IMR-90 (cell line): Measurements from ENCODE around the gene ZNF85. TPM values are rescaled to one million over a fixed set of nuclear protein-coding genes. Genes with fewer than 3 reads are reported as not detected.
A peak's percentile ranks its signal among the peaks of the same experiment; 100 is the strongest.

Experiments used
- ATAC-seq: fragments of 200-7000 bp; cut with Tn5 transposase; 2 replicates; pipeline ENCODE4 v1.9.1; 2020; ENCODE audit warnings: low read depth, mild to moderate bottlenecking, moderate library complexity
- Bru-seq: library from RNA; stranded (reverse); fragments of 400-500 nt; gene quantifications from one replicate; lab custom pipeline; 2021; lab: Mats Ljungman, UMichigan
- BruChase-seq, 2 experiments: library from RNA; stranded (reverse); fragments of 400-500 nt; gene quantifications; one replicate each; lab custom pipeline; 2021; lab: Mats Ljungman, UMichigan
- BruUV-seq: library from RNA; stranded (reverse); fragments of 400-500 nt; replicated peaks from 2 replicates; lab custom pipeline; 2021; lab: Mats Ljungman, UMichigan
- CTCF ChIA-PET: fragments of 300-600 bp; formaldehyde crosslinking; extraction: SDS; loops from one replicate; lab custom pipeline; 2021; ENCODE audit warnings: antibody characterized with exemption; lab: Yijun Ruan, JAX
- POLR2A ChIA-PET: fragments of 300-600 bp; sonication (Branson Sonifier 250); formaldehyde crosslinking; loops from one replicate; lab custom pipeline; 2022; ENCODE audit warnings: antibody characterized with exemption; ENCODE audit not compliant: unreplicated experiment; lab: Charles Lee
- DNase-seq: peaks from one replicate; pipeline ENCODE4 v3.0.0; 2013
- H2AFZ ChIP-seq: replicated peaks from 2 replicates; pipeline ENCODE3; 2013; ENCODE audit warnings: low read length, mild to moderate bottlenecking; ENCODE audit not compliant: poor library complexity
- H2AK5ac ChIP-seq: 2 replicates; pipeline ENCODE4 v1.6.1; 2013; ENCODE audit warnings: low read depth, low read length, inconsistent platforms
- H2AK9ac ChIP-seq: replicated peaks from 2 replicates; pipeline ENCODE3; 2013; ENCODE audit warnings: mild to moderate bottlenecking, low read depth, low read length, moderate library complexity; ENCODE audit not compliant: poor library complexity
- H2BK120ac ChIP-seq: 2 replicates; pipeline ENCODE4 v1.6.1; 2013; ENCODE audit warnings: low read depth, low read length, inconsistent platforms
- H2BK15ac ChIP-seq: 3 replicates; pipeline ENCODE4 v1.6.1; 2013; ENCODE audit warnings: low read depth, low read length, inconsistent platforms
- H2BK20ac ChIP-seq: 2 replicates; pipeline ENCODE4 v1.6.1; 2013; ENCODE audit warnings: low read depth, mild to moderate bottlenecking, inconsistent platforms, low read length, moderate library complexity
- H2BK5ac ChIP-seq: 2 replicates; pipeline ENCODE4 v1.6.1; 2013; ENCODE audit warnings: mild to moderate bottlenecking, low read depth, low read length, inconsistent platforms; ENCODE audit not compliant: poor library complexity, severe bottlenecking
- H3K14ac ChIP-seq: replicated peaks from 2 replicates; pipeline ENCODE4 v1.6.1; 2013; ENCODE audit warnings: low read depth, low read length, inconsistent platforms
- H3K18ac ChIP-seq: 2 replicates; pipeline ENCODE4 v1.6.1; 2013; ENCODE audit warnings: low read depth, low read length, control low read depth
- H3K23ac ChIP-seq: 2 replicates; pipeline ENCODE4 v1.6.1; 2013; ENCODE audit warnings: low read depth, low read length, inconsistent platforms
- H3K27ac ChIP-seq: 2 replicates; pipeline ENCODE4 v1.5.1; 2013; ENCODE audit warnings: mild to moderate bottlenecking, control low read depth, low read length; ENCODE audit not compliant: insufficient read depth
- H3K27me3 ChIP-seq: 2 replicates; pipeline ENCODE4 v1.6.1; 2013; ENCODE audit warnings: low read length; ENCODE audit not compliant: control insufficient read depth, insufficient read depth
- H3K36me3 ChIP-seq: 2 replicates; pipeline ENCODE4 v1.6.1; 2013; ENCODE audit warnings: low read length, mixed read lengths; ENCODE audit not compliant: control insufficient read depth, insufficient read depth
- H3K4ac ChIP-seq: 2 replicates; pipeline ENCODE4 v1.6.1; 2013; ENCODE audit warnings: low read depth, low read length, inconsistent platforms
- H3K4me1 ChIP-seq: 2 replicates; pipeline ENCODE4 v1.6.1; 2013; ENCODE audit warnings: low read length, mixed read lengths; ENCODE audit not compliant: control insufficient read depth, insufficient read depth
- H3K4me2 ChIP-seq: 2 replicates; pipeline ENCODE4 v1.6.1; 2013; ENCODE audit warnings: low read depth, mild to moderate bottlenecking, control low read depth, low read length, moderate library complexity
- H3K4me3 ChIP-seq: 2 replicates; pipeline ENCODE4 v1.5.1; 2013; ENCODE audit warnings: low read depth, mild to moderate bottlenecking, control low read depth, low read length, moderate library complexity; ENCODE audit not compliant: insufficient read depth
- H3K56ac ChIP-seq: 2 replicates; pipeline ENCODE4 v1.6.1; 2013; ENCODE audit warnings: low read length, inconsistent platforms; ENCODE audit not compliant: insufficient read depth; ENCODE audit errors: extremely low read depth
- H3K79me1 ChIP-seq, 2 experiments: 2 replicates each; pipeline ENCODE4 v1.6.1; 2013; ENCODE audit warnings: low read length in 2 of 2, inconsistent platforms in 1 of 2, low read depth in 1 of 2
- H3K9ac ChIP-seq: 2 replicates; pipeline ENCODE4 v1.6.1; 2013; ENCODE audit warnings: low read depth, low read length, control low read depth
- H3K9me1 ChIP-seq: 2 replicates; pipeline ENCODE4 v1.6.1; 2013; ENCODE audit warnings: low read length, inconsistent platforms; ENCODE audit not compliant: insufficient read depth
- H3K9me3 ChIP-seq: 2 replicates; pipeline ENCODE4 v1.6.1; 2013; ENCODE audit warnings: low read length; ENCODE audit not compliant: control insufficient read depth, insufficient read depth
- H4K20me1 ChIP-seq: 2 replicates; pipeline ENCODE4 v1.6.1; 2013; ENCODE audit warnings: low read length, inconsistent platforms; ENCODE audit not compliant: insufficient read depth
- H4K5ac ChIP-seq: 2 replicates; pipeline ENCODE4 v1.6.1; 2013; ENCODE audit warnings: mild to moderate bottlenecking, low read depth, low read length, control low read depth
- H4K8ac ChIP-seq, 2 experiments: 2 replicates each; pipeline ENCODE4 v1.6.1; 2013; ENCODE audit warnings: low read depth in 2 of 2, low read length in 2 of 2, control low read depth in 1 of 2, inconsistent platforms in 1 of 2
- H4K91ac ChIP-seq: 2 replicates; pipeline ENCODE4 v1.6.1; 2013; ENCODE audit warnings: low read depth, low read length, inconsistent platforms; ENCODE audit not compliant: insufficient read depth
- CEBPB ChIP-seq: IDR thresholded peaks from 2 replicates; pipeline ENCODE4 v1.6.1; 2012; ENCODE audit warnings: low read depth, low read length, improper control_type of control experiment
- FOS ChIP-seq: fragments of 150-350 bp; IDR thresholded peaks from 2 replicates; pipeline ENCODE4 v1.6.1; 2016; ENCODE audit warnings: low read depth, low read length
- MAZ ChIP-seq: IDR thresholded peaks from 2 replicates; pipeline ENCODE4 v1.6.1; 2012; ENCODE audit warnings: low read depth, mild to moderate bottlenecking, low read length, improper control_type of control experiment, moderate library complexity, borderline replicate concordance
- MXI1 ChIP-seq: IDR thresholded peaks from 2 replicates; pipeline ENCODE4 v1.6.1; 2012; ENCODE audit warnings: low read depth, mild to moderate bottlenecking, low read length, moderate library complexity, borderline replicate concordance
- POLR2A ChIP-seq: IDR thresholded peaks from 2 replicates; pipeline ENCODE4 v1.6.1; 2012; ENCODE audit warnings: mild to moderate bottlenecking, low read depth, low read length
- RCOR1 ChIP-seq: IDR thresholded peaks from 2 replicates; pipeline ENCODE4 v1.6.1; 2012; ENCODE audit warnings: mild to moderate bottlenecking, low read length, improper control_type of control experiment; ENCODE audit not compliant: insufficient replicate concordance
- SMC3 ChIP-seq: fragments of 150-350 bp; IDR thresholded peaks from 2 replicates; pipeline ENCODE4 v1.6.1; 2016; ENCODE audit warnings: low read depth, mild to moderate bottlenecking, antibody characterized with exemption, low read length, moderate library complexity
- WGBS, 2 experiments: methylation state at CpG; one replicate each; pipeline versions ENCODE4 v1.1.5 to v1.1.7; 2013; ENCODE audit warnings: missing lambda C conversion rate in 2 of 2; ENCODE audit not compliant: insufficient read length in 1 of 2; ENCODE audit errors: extremely low coverage in 2 of 2; 5-methylcytosine and 5-hydroxymethylcytosine counted together
- dilution Hi-C: fragments of 300-500 bp; cut with HindIII; formaldehyde crosslinking; loops from one replicate; pipeline ENCODE4 v1.14.3; 2018; ENCODE audit warnings: low sequenced_read_pairs; ENCODE audit not compliant: unreplicated experiment
- in situ Hi-C: fragments of 300-500 bp; cut with MboI; formaldehyde crosslinking; loops from 3 replicates; pipeline ENCODE4 v1.14.3; 2019; ENCODE audit warnings: low sequenced_read_pairs, inconsistent platforms, mixed read lengths
- intact Hi-C: fragments of 100-400 bp; cut with micrococcal nuclease; formaldehyde crosslinking; loops from 2 replicates; pipeline ENCODE4 v1.10.0; 2022
- long read RNA-seq: library from polyadenylated mRNA; unstranded; transcript quantifications from one replicate; pipeline ENCODE4 v2.0.0, GENCODE V29; 2021; ENCODE audit not compliant: unreplicated experiment
- polyA plus RNA-seq, 3 experiments: library from polyadenylated mRNA; depleted of rRNA; stranded (reverse); fragments of >200 nt; gene quantifications; 2 replicates each; pipeline ENCODE4 v1.2.3, GENCODE V29; 2012; ENCODE audit warnings: low replicate concordance in 1 of 3
- total RNA-seq: library from RNA; depleted of rRNA; stranded (reverse); fragments of >200 nt; gene quantifications from 2 replicates; pipeline ENCODE4 v1.2.3, GENCODE V29; 2012; rRNA removed
- TF ChIP-seq, protein P1 (sequence below): conservative IDR thresholded peaks from 2 replicates; pipeline ENCODE4 v1.5.1; 2012; ENCODE audit warnings: mild to moderate bottlenecking, low read depth, low read length, improper control_type of control experiment

Gene ZNF85
- total RNA-seq: 5.9 and 11.4 TPM in 2 replicates
- 2.2 and 3.1 TPM in 2 replicates for polyA plus RNA-seq (2012; rRNA removed)
- polyA plus RNA-seq (2012; cell fraction: cytosol; rRNA removed): 0.43 and 1.2 TPM in 2 replicates
- 0.67 and 4.3 TPM in 2 replicates for polyA plus RNA-seq (2012; cell fraction: nucleus; rRNA removed; ENCODE audit: low replicate concordance)
- Bru-seq, nascent RNA: percentile 62 among the genes with signal in this experiment
- BruChase-seq, experiment 1, labeled RNA remaining after a 6-hour chase: percentile 68 among the genes with signal in this experiment
- percentile 63 among the genes with signal in this experiment for BruChase-seq, experiment 2, labeled RNA remaining after a 2-hour chase
- long read RNA-seq, partial matches to known transcripts: 0 of 7 reads
- long read RNA-seq, other reads (novel, unspliced or antisense): 4 of 7 reads

DNA sequence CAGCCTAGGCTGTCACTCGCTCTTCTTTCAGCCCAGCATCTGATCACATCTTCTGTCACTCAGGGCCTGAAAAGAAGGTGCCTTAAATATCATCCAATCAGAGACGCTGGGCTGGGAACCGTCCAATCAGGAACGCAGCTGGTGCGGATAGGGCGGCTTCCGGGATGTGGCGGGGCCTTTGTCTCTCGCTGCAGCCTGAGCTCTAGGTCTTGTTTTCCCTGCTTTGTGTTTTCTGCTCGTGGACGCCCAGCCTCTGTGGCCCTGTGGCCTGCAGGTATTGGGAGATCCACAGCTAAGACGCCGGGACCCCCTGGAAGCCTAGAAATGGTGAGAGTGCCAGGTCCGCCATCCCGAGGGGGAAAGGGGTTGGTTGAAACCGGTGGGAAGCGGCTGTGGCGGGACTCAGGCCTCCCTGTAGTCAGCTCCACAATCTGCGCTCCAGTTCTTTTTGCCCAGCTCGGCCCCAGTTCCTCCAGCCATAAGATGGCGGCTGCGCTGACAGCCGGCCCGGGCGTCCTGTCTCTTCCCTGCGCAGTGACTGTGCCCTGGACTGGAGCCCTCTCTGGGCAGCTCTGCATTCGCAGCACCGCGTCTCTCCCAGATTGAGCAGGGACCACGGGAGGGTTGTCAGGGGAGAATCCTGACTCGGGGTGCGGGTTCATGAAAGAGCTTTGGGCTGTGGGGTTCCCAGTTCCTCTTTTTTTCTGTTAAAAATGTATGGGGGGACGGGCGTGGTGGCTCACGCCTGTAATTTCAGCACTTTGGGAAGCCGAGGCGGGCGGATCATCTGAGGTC is at the start of gene ZNF85:
ZNF85 (plus strand) TSS at position 175 of the 795 bp plus-strand sequence; CDS start at position 325, 150 bp downstream.
- Histone ChIP-seq H2AK9ac (peak within 1 kb of the TSS; percentile 73), H3K4me2 (peak within 1 kb of the TSS; percentile 78), H3K9ac (peak within 1 kb of the TSS; percentile 75), H2BK20ac (no peak within 1 kb of the TSS), H2AK5ac (no peak within 1 kb of the TSS), H3K14ac (peak within 1 kb of the TSS; percentile 38; the same call in 1 of the 2 replicates), H3K27me3 (no peaks in the 10 kb centered on the region), H3K56ac (no peak within 1 kb of the TSS; the same call in 1 of the 2 replicates), H2BK15ac (no peak within 1 kb of the TSS), H3K4me3 (peak within 1 kb of the TSS; percentile 90), H4K20me1 (no peaks in the 10 kb centered on the region; the same call in 1 of the 2 replicates), H3K18ac (no peak within 1 kb of the TSS), H3K9me3 (no peaks in the 10 kb centered on the region), H3K4ac (peak within 1 kb of the TSS; percentile 61; the same call in 1 of the 2 replicates), H2BK120ac (no peak within 1 kb of the TSS), H4K91ac (no peak within 1 kb of the TSS; the same call in 1 of the 2 replicates), H3K23ac (no peak within 1 kb of the TSS), H2AFZ (peak within 1 kb of the TSS; percentile 97), H4K8ac (peak within 1 kb of the TSS; percentile 14 to 75; a peak in 3 of 4 replicates), H3K9me1 (no peaks in the 10 kb centered on the region), H4K5ac (no peak within 1 kb of the TSS), H3K27ac (peak within 1 kb of the TSS; percentile 72), H3K4me1 (no peaks in the 10 kb centered on the region), H2BK5ac (peak within 1 kb of the TSS; percentile 48), H3K79me1 (peaks cover 6 to 7% of the 10 kb centered on the region in 2 experiments; a peak in 3 of 4 replicates), H3K36me3 (no peaks in the 10 kb centered on the region)
- CTCF ChIA-PET: interaction anchor here (1.1 kb wide), 1 partner anchor 9 kb away, joined by 3 read pairs; no protein-coding TSS in a partner anchor
- DNase-seq (peak; percentile 88), ATAC-seq (peak; percentile 97)
- TF ChIP-seq RCOR1: no peak
- TF ChIP-seq, protein P1, sequence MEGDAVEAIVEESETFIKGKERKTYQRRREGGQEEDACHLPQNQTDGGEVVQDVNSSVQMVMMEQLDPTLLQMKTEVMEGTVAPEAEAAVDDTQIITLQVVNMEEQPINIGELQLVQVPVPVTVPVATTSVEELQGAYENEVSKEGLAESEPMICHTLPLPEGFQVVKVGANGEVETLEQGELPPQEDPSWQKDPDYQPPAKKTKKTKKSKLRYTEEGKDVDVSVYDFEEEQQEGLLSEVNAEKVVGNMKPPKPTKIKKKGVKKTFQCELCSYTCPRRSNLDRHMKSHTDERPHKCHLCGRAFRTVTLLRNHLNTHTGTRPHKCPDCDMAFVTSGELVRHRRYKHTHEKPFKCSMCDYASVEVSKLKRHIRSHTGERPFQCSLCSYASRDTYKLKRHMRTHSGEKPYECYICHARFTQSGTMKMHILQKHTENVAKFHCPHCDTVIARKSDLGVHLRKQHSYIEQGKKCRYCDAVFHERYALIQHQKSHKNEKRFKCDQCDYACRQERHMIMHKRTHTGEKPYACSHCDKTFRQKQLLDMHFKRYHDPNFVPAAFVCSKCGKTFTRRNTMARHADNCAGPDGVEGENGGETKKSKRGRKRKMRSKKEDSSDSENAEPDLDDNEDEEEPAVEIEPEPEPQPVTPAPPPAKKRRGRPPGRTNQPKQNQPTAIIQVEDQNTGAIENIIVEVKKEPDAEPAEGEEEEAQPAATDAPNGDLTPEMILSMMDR: no peak
- no peak for TF ChIP-seq CEBPB
- peak; percentile 66; the same call in 1 of the 2 replicates for TF ChIP-seq POLR2A
- no peak for TF ChIP-seq MAZ
- TF ChIP-seq MXI1: peak; percentile 83
- TF ChIP-seq FOS: peak; percentile 24; the same call in 1 of the 2 replicates
- TF ChIP-seq SMC3: no peak
- intact Hi-C loops: loop anchor here (5.0 kb wide), 1 partner anchor 99 kb away; the partner anchor contains the start of gene ZNF430
- POLR2A ChIA-PET: no interaction called here
- WGBS, 2 experiments: 0% methylated on average over 5 of the region's 38 CpGs; no CpG with 5 or more reads in 1 of the 2 experiments
- dilution Hi-C loops: no loop called here
- in situ Hi-C loops: no loop called here
- BruUV-seq: no TSS peak
